ENCODE measurements around the gene TFAP2A. TPM values are rescaled to one million over a fixed set of nuclear protein-coding genes. Genes with fewer than 3 reads are reported as not detected.

Gene TFAP2A
- total and polyA plus RNA-seq, 10 donors: 0.04 to 0.94 (median 0.23) TPM; not detected in 4

DNA sequence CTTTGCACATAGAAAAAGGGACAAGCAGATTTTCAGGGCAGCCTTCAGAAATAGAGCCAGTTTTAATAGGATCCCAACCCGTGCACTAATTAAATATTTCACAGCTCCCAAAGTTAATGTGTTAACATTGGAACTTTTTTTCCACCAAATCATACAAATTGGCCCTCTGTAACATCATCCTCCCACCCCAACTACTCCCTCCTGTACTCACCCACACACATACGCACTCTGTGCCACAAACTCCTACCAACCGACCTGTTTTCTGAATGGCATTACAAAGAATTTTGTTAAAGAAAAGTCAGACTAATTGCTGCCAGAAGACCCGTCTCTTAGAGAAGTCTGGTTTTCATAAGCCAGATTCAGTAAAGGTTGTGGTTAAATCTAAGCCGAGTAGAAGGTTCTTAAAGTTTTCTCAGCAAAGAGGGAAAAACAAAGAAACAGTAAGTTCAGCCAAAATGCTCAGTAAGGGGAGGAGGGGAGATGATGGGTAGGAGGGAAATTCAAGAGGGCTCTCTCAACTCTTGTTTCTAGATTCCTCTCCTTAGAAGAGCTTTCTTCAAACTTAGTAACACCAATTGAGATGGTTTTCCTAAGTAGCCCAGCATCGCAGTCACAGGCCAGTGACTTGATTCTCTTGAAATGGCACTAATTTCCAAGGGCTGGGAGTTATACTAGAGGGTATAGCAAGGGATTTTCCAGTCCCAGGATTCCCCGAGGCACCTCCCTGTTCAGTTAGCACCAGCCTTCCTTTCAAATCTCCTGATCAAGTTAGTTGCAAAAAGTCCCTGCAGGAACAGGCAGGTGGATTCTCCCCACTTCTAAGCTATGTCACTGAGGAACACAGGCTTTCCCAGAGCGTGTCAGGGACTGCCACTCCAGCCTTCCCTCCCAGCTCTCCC is 27.9 kb downstream of the TFAP2A start:
- Histone ChIP-seq H3K4me1 (peaks cover 0 to 20% (median 11%) of the 10 kb centered on the region in 6 donors), H3K27me3 (replicated peaks in 1 of 7) (peaks cover 23 to 100% (median 94%) of the 10 kb centered on the region in 7 donors), H3K27ac (no peak overlapping the region), H3K36me3 (no peaks in the 10 kb centered on the region), H3K9me3 (peaks cover 0 to 21% (median 0%) of the 10 kb centered on the region in 8 donors), H3K4me3 (no peak overlapping the region)
- no peak for DNase-seq
- intact Hi-C loops (cut with DNase I; ENCODE audit: low total_unique reads): no loop called here
- TF ChIP-seq POLR2AphosphoS5 (IDR thresholded peaks at IDR 0.05) (no peak), POLR2A (IDR thresholded peaks at IDR 0.05) (no peak), CTCF (IDR thresholded peaks at IDR 0.05 in 8 of 11, conservative IDR thresholded peaks at IDR 0.05 in 3 of 11) (no peak)
- 7 to 15% (median 10%) methylated on average over 8 of the region's 8 CpGs for WGBS, 5 donors

GRCh38 chr6:10386220-10386619 is 28.7 kb downstream of the TFAP2A start:
- peaks cover 0 to 20% (median 0%) of the 10 kb centered on the region in 8 donors for H3K9me3 ChIP-seq
- H3K4me1 ChIP-seq: peaks cover 0 to 28% (median 11%) of the 10 kb centered on the region in 6 donors
- intact Hi-C loops (cut with DNase I; ENCODE audit: low total_unique reads): no loop called here
- no peaks in the 10 kb centered on the region for H3K36me3 ChIP-seq
- 2 to 16% (median 9%) methylated on average over 2 of the region's 2 CpGs for WGBS, 5 donors
- no peak overlapping the region for H3K27ac ChIP-seq
- no peak for DNase-seq
- peaks cover 23 to 100% (median 95%) of the 10 kb centered on the region in 7 donors for H3K27me3 ChIP-seq (replicated peaks in 1 of 7)
- H3K4me3 ChIP-seq: no peak overlapping the region
- TF ChIP-seq POLR2AphosphoS5 (IDR thresholded peaks at IDR 0.05): no peak
- no peak for TF ChIP-seq CTCF (IDR thresholded peaks at IDR 0.05 in 8 of 11, conservative IDR thresholded peaks at IDR 0.05 in 3 of 11)
- no peak for TF ChIP-seq POLR2A (IDR thresholded peaks at IDR 0.05)

- Histone ChIP-seq H3K4me1 (peaks cover 0 to 31% (median 11%) of the 10 kb centered on the region in 6 donors), H3K27me3 (replicated peaks in 1 of 7) (peaks cover 23 to 100% (median 95%) of the 10 kb centered on the region in 7 donors), H3K27ac (no peak overlapping the region), H3K36me3 (no peaks in the 10 kb centered on the region), H3K4me3 (no peak overlapping the region), H3K9me3 (peaks cover 0 to 19% (median 0%) of the 10 kb centered on the region in 8 donors)
- TF ChIP-seq POLR2AphosphoS5 (IDR thresholded peaks at IDR 0.05) (no peak), POLR2A (IDR thresholded peaks at IDR 0.05) (no peak), CTCF (IDR thresholded peaks at IDR 0.05 in 8 of 11, conservative IDR thresholded peaks at IDR 0.05 in 3 of 11) (no peak)
- WGBS, 5 donors: 5 to 19% (median 12%) methylated on average over 21 of the region's 21 CpGs
- intact Hi-C loops (cut with DNase I; ENCODE audit: low total_unique reads): no loop called here
- no peak for DNase-seq
Observed at GRCh38 chr6:10385524-10386132, 29.2 kb downstream of the TFAP2A start.

Measured in spleen (tissue), 11 donors.